Panc1 (cell line): Measurements from ENCODE around the gene BCAM. TPM values are rescaled to one million over a fixed set of nuclear protein-coding genes. Genes with fewer than 3 reads are reported as not detected.

Experiments used
- ATAC-seq: fragments of 200-7000 bp; cut with Tn5 transposase; 2 replicates; pipeline ENCODE4 v1.9.1; 2020; ENCODE audit warnings: mild to moderate bottlenecking, moderate library complexity
- BruUV-seq: library from RNA; stranded (reverse); fragments of 400-500 nt; replicated peaks from 2 replicates; lab custom pipeline; 2021; lab: Mats Ljungman, UMichigan
- CTCF ChIA-PET: fragments of 300-600 bp; sonication (Branson Sonifier 250); formaldehyde crosslinking; loops from one replicate; lab custom pipeline; 2022; ENCODE audit warnings: antibody characterized with exemption; lab: Charles Lee
- POLR2A ChIA-PET: fragments of 300-600 bp; sonication (Branson Sonifier 250); formaldehyde crosslinking; loops from one replicate; lab custom pipeline; 2022; ENCODE audit warnings: antibody characterized with exemption; lab: Charles Lee
- DNase-seq: peaks from one replicate; pipeline ENCODE4 v3.0.0-alpha.2; 2010; ENCODE audit warnings: low read depth, low spot score
- H3K27ac ChIP-seq: 2 replicates; pipeline ENCODE4 v1.5.1; 2011; ENCODE audit warnings: mild to moderate bottlenecking, low read length, inconsistent platforms
- H3K27me3 ChIP-seq: fragments of 200-500 bp; sonication (Bioruptor generic); 2 replicates; pipeline ENCODE4 v1.6.0; 2014; ENCODE audit warnings: low read length, inconsistent platforms; ENCODE audit not compliant: control insufficient read depth, insufficient read depth
- H3K36me3 ChIP-seq: fragments of 200-500 bp; sonication (Bioruptor generic); 2 replicates; pipeline ENCODE4 v1.5.1; 2014; ENCODE audit warnings: inconsistent platforms, mild to moderate bottlenecking, low read length, moderate library complexity; ENCODE audit not compliant: control insufficient read depth, insufficient read depth
- H3K4me1 ChIP-seq: 2 replicates; pipeline ENCODE4 v1.5.1; 2011; ENCODE audit warnings: inconsistent platforms, mild to moderate bottlenecking, low read length, moderate library complexity; ENCODE audit not compliant: control insufficient read depth, insufficient read depth
- H3K4me3 ChIP-seq, 2 experiments: 2 replicates each; pipeline ENCODE4 v1.5.1; 2011 to 2012; ENCODE audit warnings: low read depth in 2 of 2, low read length in 2 of 2, mild to moderate bottlenecking in 2 of 2, inconsistent platforms in 1 of 2, moderate library complexity in 1 of 2
- H3K9me3 ChIP-seq: fragments of 200-500 bp; sonication (Bioruptor generic); 2 replicates; pipeline ENCODE4 v1.5.1; 2014; ENCODE audit warnings: low read depth, mild to moderate bottlenecking, inconsistent platforms, low read length, moderate library complexity; ENCODE audit not compliant: control insufficient read depth, insufficient read depth
- TCF7L2 ChIP-seq: IDR thresholded peaks from 2 replicates; pipeline ENCODE4 v1.6.1; 2011; ENCODE audit warnings: mild to moderate bottlenecking, low read depth, low read length, inconsistent platforms
- in situ Hi-C: cut with HindIII; loops from 2 replicates; pipeline ENCODE4 v1.10.0; 2016; ENCODE audit warnings: low sequenced_read_pairs, low pct_unique_long_range_greater_than_20kb
- intact Hi-C: fragments of 100-400 bp; cut with micrococcal nuclease; formaldehyde crosslinking; loops from one replicate; pipeline ENCODE4 v1.10.0; 2022; ENCODE audit not compliant: unreplicated experiment
- total RNA-seq: library from RNA; stranded (reverse); gene quantifications from one replicate; pipeline ENCODE4 v1.2.1, GENCODE V29; 2021; ENCODE audit not compliant: unreplicated experiment
- TF ChIP-seq, protein P1 (sequence below): fragments of 450-650 bp; IDR thresholded peaks from 2 replicates; pipeline ENCODE4 v1.5.1; 2017; ENCODE audit warnings: mild to moderate bottlenecking

Gene BCAM
- total RNA-seq, 1 experiment from 2014 or later, result 21.5 TPM

DNA sequence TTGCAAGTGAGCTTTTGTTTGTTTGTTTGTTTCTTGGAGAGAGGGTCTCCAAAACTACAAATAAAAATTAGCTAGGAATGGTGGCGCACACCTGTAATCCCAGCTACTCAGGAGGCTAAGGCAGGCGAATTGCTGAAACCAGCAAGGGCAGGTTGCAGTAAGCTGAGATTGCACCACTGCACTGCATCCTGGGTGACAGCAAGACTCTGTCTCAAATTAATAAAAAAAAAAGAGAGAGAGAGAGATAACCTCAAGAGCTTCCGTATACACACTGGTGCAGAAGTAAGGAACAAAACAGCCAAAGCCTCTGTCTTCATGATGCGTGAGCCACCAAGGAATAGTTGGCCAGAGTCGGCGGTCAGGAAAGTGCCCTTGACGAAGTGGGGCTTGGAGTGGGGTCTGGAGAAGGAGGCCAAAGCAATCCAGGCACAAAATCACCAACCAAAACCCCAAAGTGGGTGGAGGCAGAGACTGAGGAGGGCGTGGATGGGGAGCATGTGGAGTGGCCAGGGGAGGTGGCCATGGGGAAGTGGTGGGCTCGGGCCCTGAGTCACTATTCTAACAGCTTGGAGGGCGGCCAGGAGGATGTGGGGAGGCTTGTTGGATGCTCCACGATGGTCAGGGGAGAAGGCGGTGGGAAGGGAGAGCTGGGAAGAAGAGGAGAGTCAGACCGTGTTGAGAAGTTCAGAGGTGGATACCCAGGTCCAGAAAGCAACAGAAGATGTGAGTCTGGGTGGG lies 61.0 kb downstream of the BCAM start:
- ATAC-seq, result no peak
- POLR2A ChIA-PET, result no interaction called here
- in situ Hi-C loops, result no loop called here
- no TSS peak for BruUV-seq
- Histone ChIP-seq H3K4me3 (no peak overlapping the region), H3K36me3 (peaks cover 2% of the 10 kb centered on the region; the same call in 1 of the 2 replicates), H3K9me3 (no peaks in the 10 kb centered on the region), H3K27me3 (no peaks in the 10 kb centered on the region), H3K4me1 (no peaks in the 10 kb centered on the region), H3K27ac (no peak overlapping the region)
- no peak for DNase-seq
- CTCF ChIA-PET, result interaction anchor here (0.6 kb wide), 1 partner anchor 20 kb away, joined by 3 read pairs; no protein-coding TSS in a partner anchor
- intact Hi-C loops, result no loop called here
- TF ChIP-seq TCF7L2, result no peak
- TF ChIP-seq, protein P1, sequence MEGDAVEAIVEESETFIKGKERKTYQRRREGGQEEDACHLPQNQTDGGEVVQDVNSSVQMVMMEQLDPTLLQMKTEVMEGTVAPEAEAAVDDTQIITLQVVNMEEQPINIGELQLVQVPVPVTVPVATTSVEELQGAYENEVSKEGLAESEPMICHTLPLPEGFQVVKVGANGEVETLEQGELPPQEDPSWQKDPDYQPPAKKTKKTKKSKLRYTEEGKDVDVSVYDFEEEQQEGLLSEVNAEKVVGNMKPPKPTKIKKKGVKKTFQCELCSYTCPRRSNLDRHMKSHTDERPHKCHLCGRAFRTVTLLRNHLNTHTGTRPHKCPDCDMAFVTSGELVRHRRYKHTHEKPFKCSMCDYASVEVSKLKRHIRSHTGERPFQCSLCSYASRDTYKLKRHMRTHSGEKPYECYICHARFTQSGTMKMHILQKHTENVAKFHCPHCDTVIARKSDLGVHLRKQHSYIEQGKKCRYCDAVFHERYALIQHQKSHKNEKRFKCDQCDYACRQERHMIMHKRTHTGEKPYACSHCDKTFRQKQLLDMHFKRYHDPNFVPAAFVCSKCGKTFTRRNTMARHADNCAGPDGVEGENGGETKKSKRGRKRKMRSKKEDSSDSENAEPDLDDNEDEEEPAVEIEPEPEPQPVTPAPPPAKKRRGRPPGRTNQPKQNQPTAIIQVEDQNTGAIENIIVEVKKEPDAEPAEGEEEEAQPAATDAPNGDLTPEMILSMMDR, result no peak

Other genes with a start within 250 kb of the BCAM start
- not detected for gene IGSF23, start 195.5 kb upstream of the BCAM start, total RNA-seq
- gene PVR, start 165.2 kb upstream of the BCAM start, total RNA-seq, result 47.7 TPM
- 1.2 TPM for gene CEACAM19, start 137.6 kb upstream of the BCAM start, total RNA-seq
- not detected for gene CEACAM16, start 110.0 kb upstream of the BCAM start, total RNA-seq
- 48.5 TPM for gene BCL3, start 60.4 kb upstream of the BCAM start, total RNA-seq
- gene CBLC, start 31.2 kb upstream of the BCAM start, total RNA-seq, result 0.80 TPM
- gene NECTIN2, start 37.2 kb downstream of the BCAM start, total RNA-seq, result 104 TPM
- 147 TPM for gene TOMM40, start 82.2 kb downstream of the BCAM start, total RNA-seq
- gene APOE, start 96.7 kb downstream of the BCAM start, total RNA-seq, result 780 TPM
- 48.5 TPM for gene APOC1, start 105.5 kb downstream of the BCAM start, total RNA-seq
- not detected for gene APOC4, start 133.1 kb downstream of the BCAM start, total RNA-seq
- not detected for gene APOC2, start 136.9 kb downstream of the BCAM start, total RNA-seq
- 98.4 TPM for gene CLPTM1, start 146.3 kb downstream of the BCAM start, total RNA-seq
- 28.1 TPM for gene RELB, start 192.4 kb downstream of the BCAM start, total RNA-seq
- gene CLASRP, start 229.9 kb downstream of the BCAM start, total RNA-seq, result 72.4 TPM